Cardiac muscle cell (in vitro differentiated cells and primary cell): ENCODE results near the gene HOXC5. TPM values are rescaled to one million over a fixed set of nuclear protein-coding genes. Genes with fewer than 3 reads are reported as not detected.

Experiments
- DNase-seq, 2 donors: peaks; one replicate each; pipeline versions ENCODE4 v3.0.0 to v3.0.0-alpha.2; 2010 to 2017; ENCODE audit warnings: low read depth in 1 of 2, low spot score in 1 of 2
- H3K27ac ChIP-seq: fragments of 200-600 bp; sonication (generic); 2 replicates; pipeline ENCODE4 v1.5.1; 2016
- H3K27me3 ChIP-seq: fragments of 200-600 bp; sonication (generic); 2 replicates; pipeline ENCODE4 v1.6.0; 2016; ENCODE audit warnings: control low read depth
- H3K36me3 ChIP-seq: fragments of 200-600 bp; sonication (generic); 2 replicates; pipeline ENCODE4 v1.5.1; 2016; ENCODE audit warnings: control low read depth
- H3K4me1 ChIP-seq: fragments of 200-600 bp; sonication (generic); 2 replicates; pipeline ENCODE4 v1.8.1; 2017; ENCODE audit warnings: low read depth, mild to moderate bottlenecking, mixed run types
- H3K4me3 ChIP-seq: fragments of 200-600 bp; sonication (generic); 2 replicates; pipeline ENCODE4 v1.5.1; 2016; ENCODE audit warnings: mild to moderate bottlenecking
- H3K9me3 ChIP-seq: fragments of 200-600 bp; sonication (generic); 2 replicates; pipeline ENCODE4 v1.5.1; 2017; ENCODE audit warnings: low read depth, mild to moderate bottlenecking, control low read depth
- polyA plus RNA-seq: library from polyadenylated mRNA; unstranded; fragments of >200 nt; fragmentation: Nextera tagmentation; extraction: Ambion mirVana; gene quantifications from 2 replicates; pipeline ENCODE4 v1.2.1, GENCODE V29; 2016
- total RNA-seq: library from RNA; depleted of rRNA; stranded (reverse); fragments of >200 nt; gene quantifications from 2 replicates; pipeline ENCODE4 v1.2.3, GENCODE V29; 2016
- TF ChIP-seq, protein P1 (sequence below): IDR thresholded peaks from 2 replicates; pipeline ENCODE4 v1.5.1; 2012; ENCODE audit warnings: low read depth, mild to moderate bottlenecking, low read length

Gene HOXC5
- total and polyA plus RNA-seq, 2 experiments from 2014 or later = not detected

GRCh38 chr12:54048406-54049093 lies 15.7 kb downstream of the HOXC5 start:
- Histone ChIP-seq H3K27me3 (peaks cover 100% of the 10 kb centered on the region), H3K4me1 (no peaks in the 10 kb centered on the region), H3K36me3 (no peaks in the 10 kb centered on the region), H3K4me3 (no peak overlapping the region), H3K9me3 (no peaks in the 10 kb centered on the region), H3K27ac (no peak overlapping the region)
- no peak for DNase-seq
- TF ChIP-seq, protein P1, sequence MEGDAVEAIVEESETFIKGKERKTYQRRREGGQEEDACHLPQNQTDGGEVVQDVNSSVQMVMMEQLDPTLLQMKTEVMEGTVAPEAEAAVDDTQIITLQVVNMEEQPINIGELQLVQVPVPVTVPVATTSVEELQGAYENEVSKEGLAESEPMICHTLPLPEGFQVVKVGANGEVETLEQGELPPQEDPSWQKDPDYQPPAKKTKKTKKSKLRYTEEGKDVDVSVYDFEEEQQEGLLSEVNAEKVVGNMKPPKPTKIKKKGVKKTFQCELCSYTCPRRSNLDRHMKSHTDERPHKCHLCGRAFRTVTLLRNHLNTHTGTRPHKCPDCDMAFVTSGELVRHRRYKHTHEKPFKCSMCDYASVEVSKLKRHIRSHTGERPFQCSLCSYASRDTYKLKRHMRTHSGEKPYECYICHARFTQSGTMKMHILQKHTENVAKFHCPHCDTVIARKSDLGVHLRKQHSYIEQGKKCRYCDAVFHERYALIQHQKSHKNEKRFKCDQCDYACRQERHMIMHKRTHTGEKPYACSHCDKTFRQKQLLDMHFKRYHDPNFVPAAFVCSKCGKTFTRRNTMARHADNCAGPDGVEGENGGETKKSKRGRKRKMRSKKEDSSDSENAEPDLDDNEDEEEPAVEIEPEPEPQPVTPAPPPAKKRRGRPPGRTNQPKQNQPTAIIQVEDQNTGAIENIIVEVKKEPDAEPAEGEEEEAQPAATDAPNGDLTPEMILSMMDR = no peak

GRCh38 chr12:54049108-54049507 lies 16.3 kb downstream of the HOXC5 start:
- H3K36me3 ChIP-seq = no peaks in the 10 kb centered on the region
- H3K4me1 ChIP-seq = no peaks in the 10 kb centered on the region
- H3K4me3 ChIP-seq = no peak overlapping the region
- no peaks in the 10 kb centered on the region for H3K9me3 ChIP-seq
- DNase-seq = no peak
- H3K27me3 ChIP-seq = peaks cover 100% of the 10 kb centered on the region
- TF ChIP-seq, protein P1 = no peak
- H3K27ac ChIP-seq = no peak overlapping the region

GRCh38 chr12:54050482-54050810 lies 17.6 kb downstream of the HOXC5 start:
- no peaks in the 10 kb centered on the region for H3K4me1 ChIP-seq
- H3K9me3 ChIP-seq = no peaks in the 10 kb centered on the region
- H3K4me3 ChIP-seq = no peak overlapping the region
- H3K27ac ChIP-seq = no peak overlapping the region
- no peak for DNase-seq
- peaks cover 100% of the 10 kb centered on the region for H3K27me3 ChIP-seq
- TF ChIP-seq, protein P1 = no peak
- no peaks in the 10 kb centered on the region for H3K36me3 ChIP-seq

DNA sequence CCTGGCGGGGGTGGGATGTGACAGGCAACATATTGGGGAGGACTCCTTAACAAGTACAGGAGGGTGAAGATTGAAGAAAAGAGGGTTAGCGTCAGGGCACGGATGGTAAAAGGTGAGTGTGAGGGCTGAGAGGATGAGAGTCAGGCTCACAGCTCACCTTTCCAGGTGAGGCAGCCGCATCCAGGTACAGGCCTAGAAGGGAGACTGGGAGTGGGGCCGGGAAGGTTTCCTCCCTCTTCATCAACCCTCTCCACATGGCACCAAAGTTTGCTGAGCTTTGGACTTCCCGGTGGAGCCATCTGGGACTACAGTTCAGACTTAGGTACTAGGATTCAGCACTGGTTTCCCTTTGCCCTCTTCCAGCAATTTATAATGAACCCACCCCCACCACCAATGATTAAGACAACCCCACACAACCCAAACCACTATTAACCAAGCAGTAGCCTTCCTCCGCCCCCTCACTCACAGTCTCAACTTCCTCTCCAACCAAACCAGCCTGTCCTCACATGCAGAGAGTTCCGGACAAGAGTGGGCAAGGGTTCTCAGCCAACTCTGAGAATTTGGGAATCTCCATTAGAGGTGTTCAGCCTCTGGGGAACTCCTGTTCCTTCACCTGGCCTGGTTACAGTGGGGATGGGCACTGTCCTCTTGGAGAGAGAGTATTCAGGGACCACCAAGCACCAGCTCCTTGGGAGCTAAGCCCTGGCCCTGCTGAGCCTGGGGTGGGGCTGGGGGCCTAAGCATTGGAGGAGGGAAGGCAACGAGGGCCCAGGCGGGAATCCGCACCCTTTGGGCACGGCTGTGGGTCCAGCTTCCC lies 18.4 kb downstream of the HOXC5 start:
- H3K9me3 ChIP-seq = no peaks in the 10 kb centered on the region
- no peak for DNase-seq
- H3K27ac ChIP-seq = no peak overlapping the region

GRCh38 chr12:54051874-54052437 lies 19.1 kb downstream of the HOXC5 start:
- Histone ChIP-seq H3K36me3 (no peaks in the 10 kb centered on the region), H3K27ac (no peak overlapping the region), H3K4me1 (no peaks in the 10 kb centered on the region), H3K27me3 (peaks cover 100% of the 10 kb centered on the region), H3K4me3 (no peak overlapping the region), H3K9me3 (no peaks in the 10 kb centered on the region)
- TF ChIP-seq, protein P1 = no peak
- DNase-seq = no peak

More for the DNA sequence above, 18.4 kb downstream of the HOXC5 start:
- TF ChIP-seq, protein P1 = no peak
- Histone ChIP-seq H3K4me3 (no peak overlapping the region), H3K36me3 (no peaks in the 10 kb centered on the region), H3K4me1 (no peaks in the 10 kb centered on the region), H3K27me3 (peaks cover 100% of the 10 kb centered on the region)
